DMS 273 (cell line): Measurements from ENCODE around the gene CFAP161.

Source experiments
- DNase-seq: peaks from one replicate; lab custom pipeline; 2025; ENCODE audit not compliant: unreplicated experiment; lab: John Stamatoyannopoulos, UW

Gene CFAP161

DNA sequence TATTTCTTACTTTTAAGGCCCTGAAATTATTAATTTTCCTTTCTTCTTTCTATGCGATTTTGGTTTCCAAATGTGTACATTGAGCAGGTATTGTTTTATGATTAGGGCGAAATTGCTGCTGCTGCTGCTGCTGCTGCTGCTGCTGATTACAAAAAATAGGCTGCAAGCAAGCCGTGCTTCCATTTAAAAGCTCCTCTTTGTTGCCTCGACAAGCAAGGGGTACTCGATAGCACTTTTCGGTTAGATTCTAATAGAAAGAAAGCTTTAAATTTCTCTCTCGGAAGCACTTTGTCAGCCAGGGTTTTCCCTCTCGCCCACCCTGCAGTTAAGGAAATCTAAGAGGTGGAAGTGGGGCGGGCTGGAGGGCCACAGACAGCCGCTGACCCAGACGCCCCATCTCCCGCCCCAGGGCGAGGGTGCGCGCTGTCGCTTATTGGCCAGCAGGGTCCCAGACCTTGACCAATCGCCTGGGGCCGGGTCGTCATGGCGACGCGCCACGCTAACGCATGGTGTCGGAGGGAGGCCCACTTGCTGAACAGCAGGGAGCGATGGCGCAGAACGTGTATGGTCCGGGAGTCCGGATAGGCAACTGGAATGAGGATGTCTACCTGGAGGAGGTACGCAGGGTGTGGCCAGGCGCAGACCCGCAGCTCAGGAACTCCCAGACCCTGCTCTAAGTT, at the start of gene CFAP161:
Gene CFAP161, plus strand, starts transcription at position 489 of the 680 bp plus-strand sequence. Its CDS starts 60 bp downstream, at position 549.
- peak; percentile 93 for DNase-seq

- DNase-seq, result no peak
These were observed 49.4 kb upstream of the CFAP161 start for GRCh38 chr15:81084716-81085115.

GRCh38 chr15:81085213-81085612, 48.9 kb upstream of the CFAP161 start:
- DNase-seq, result no peak

GRCh38 chr15:81085898-81086297, 48.2 kb upstream of the CFAP161 start:
- no peak for DNase-seq

GRCh38 chr15:81087066-81087465, 47.0 kb upstream of the CFAP161 start:
- DNase-seq, result no peak

DNA sequence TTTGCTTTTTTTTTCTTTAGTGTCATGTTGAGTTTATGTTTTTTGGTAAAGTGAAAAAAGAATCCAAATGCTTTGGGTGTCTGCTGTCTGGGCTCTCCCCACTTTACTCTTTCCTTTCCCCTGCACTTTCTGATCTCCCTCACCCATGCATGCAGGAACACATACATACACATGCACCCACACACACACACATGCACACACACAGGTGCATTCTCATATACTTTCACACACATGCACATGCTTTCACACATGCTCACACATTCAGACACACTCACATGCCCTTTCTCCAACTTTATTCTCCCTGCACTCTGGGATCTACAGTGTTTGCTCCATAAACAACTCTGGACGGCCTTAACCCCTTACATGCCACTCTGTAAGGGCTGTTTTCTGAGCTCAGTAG, 46.4 kb upstream of the CFAP161 start:
- DNase-seq, result no peak

- no peak for DNase-seq
These were observed 45.5 kb upstream of the CFAP161 start for GRCh38 chr15:81088470-81089013.

GRCh38 chr15:81091889-81092558, 42.0 kb upstream of the CFAP161 start:
- DNase-seq, result peak; percentile 87

GRCh38 chr15:81092559-81092902, 41.5 kb upstream of the CFAP161 start:
- peak; percentile 68 for DNase-seq

DNA sequence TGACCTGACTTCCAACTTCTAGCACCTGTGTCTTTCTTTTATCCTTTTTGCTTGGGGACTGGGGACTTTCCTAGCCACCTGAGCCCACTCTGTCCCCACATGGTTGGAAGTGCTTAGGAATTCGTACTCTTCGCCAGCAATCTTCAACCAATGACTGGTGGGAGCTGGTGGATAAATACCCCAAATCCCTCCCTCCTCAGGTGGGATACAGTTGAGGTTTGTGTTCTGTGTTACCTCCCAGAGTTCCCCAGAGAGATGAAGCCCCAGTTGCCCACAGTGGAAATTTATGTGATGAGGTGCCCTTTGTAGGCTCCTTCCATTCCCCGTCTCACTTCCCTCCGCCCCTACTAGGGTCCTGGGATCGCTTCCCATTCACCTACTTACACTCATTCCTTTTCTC, 40.1 kb upstream of the CFAP161 start:
- no peak for DNase-seq

- DNase-seq, result no peak
These were observed 38.2 kb upstream of the CFAP161 start for GRCh38 chr15:81095690-81096365.

DNA sequence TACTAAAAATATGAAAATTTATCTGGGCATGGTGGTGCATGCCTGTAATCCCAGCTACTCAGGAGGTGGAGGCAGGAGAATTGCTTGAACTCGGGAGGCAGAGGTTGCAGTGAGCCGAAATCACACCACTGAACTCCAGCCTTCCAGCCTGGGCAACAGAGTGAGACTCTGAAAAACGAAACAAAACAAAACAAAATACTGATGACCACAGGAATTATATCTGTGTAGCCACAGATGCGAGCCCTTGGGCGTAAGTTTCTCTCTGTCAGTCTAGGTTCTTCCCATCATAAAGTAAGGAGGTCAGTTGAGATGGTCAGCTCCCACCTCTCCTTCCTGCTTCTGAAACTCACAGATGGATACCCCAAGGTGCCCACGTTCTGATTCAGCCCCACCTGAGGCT, 37.7 kb upstream of the CFAP161 start:
- no peak for DNase-seq

GRCh38 chr15:81097116-81097889, 36.8 kb upstream of the CFAP161 start:
- no peak for DNase-seq

DNA sequence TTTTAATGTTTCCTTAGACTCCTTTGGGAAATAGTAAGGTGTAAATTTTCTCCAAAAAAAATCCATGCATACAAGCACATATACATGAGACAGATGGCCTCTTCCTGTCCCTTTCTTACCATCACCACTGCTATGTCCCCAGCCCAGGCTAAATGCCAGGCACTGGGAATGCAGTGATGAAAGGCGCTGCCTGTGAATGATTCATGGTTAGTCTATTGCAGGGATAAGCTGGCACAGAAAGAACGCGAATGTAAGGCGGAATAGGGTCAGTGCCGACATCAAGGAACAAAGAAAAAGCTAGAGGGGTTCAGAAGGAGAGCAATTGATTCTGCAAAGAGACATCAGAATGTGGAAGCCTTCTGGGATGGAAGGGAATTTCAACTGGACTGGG, 36.2 kb upstream of the CFAP161 start:
- DNase-seq, result peak; percentile 30

DNA sequence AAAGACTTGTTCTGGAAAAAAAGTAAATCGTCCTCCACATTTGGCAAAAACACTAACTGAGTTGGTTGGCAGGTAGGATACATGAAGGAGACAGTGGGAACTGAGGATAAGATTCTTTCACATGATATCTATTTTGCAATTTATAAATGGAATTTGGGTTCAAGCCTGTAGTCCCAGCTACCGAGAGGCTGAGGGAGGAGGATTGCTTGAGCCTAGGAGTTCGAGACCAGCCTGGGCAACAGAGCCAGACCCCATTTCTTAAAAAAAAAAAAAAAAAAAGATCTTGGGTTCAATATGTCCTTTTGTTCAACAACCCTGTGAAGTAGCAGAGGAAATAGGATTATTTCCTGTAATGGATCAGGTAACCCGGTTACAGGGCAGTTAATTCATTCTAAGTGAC, 35.7 kb upstream of the CFAP161 start:
- no peak for DNase-seq

GRCh38 chr15:81098861-81099651, 35.0 kb upstream of the CFAP161 start:
- no peak for DNase-seq

GRCh38 chr15:81101894-81102815, 31.9 kb upstream of the CFAP161 start:
- peak; percentile 31 for DNase-seq

DNA sequence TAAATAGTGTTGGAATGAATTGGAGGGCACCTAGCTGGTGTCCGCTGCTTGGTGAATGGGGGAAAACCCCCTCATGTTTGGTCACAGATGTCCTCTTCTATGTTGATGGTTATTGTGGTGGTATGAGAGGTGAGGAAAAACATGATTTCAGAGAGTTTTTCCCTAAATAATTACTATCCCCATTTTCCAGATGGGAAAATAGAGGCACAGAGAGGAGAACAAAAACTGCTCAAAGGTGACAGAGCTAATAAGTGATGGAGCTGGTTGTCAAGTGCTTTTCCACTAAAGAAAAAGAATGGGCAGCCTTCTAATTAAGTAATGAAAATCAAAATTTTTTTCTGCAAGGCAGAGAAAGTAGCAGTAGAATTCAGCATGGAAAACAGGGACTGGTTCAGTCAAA, 30.2 kb upstream of the CFAP161 start:
- no peak for DNase-seq

- DNase-seq, result peak; percentile 54
These were observed 28.5 kb upstream of the CFAP161 start for GRCh38 chr15:81105545-81105944.
